22Rv1 (cell line): ENCODE results near the gene SH3BP5.

Experiments
- ZFX ChIP-seq: fragments of 450-650 bp; IDR thresholded peaks from 2 replicates; pipeline ENCODE4 v1.6.1; 2017; ENCODE audit warnings: antibody characterized with exemption, borderline replicate concordance
- TF ChIP-seq, protein P1 (sequence below): fragments of 450-650 bp; IDR thresholded peaks from 2 replicates; pipeline ENCODE4 v1.5.1; 2017; ENCODE audit warnings: mild to moderate bottlenecking

DNA sequence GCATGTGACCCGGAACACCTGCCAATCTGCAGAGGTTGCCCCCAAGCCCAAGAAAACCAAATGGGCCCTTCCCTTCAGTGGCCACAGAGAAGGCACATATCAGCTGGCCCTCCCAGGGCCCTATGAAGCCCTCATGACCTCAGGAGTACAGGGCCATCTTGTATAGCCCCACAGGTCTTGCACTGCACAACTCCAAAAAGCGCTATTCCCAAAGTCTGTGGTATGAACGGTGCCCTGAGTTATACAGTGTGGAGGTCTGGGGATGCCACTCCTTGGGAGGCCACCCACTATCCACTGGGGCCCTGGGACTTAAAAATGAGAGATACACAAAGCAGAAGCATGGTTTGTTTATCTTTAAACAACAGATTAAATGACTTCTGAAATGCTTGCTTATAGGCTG is 64.9 kb downstream of the SH3BP5 start:
- TF ChIP-seq, protein P1, sequence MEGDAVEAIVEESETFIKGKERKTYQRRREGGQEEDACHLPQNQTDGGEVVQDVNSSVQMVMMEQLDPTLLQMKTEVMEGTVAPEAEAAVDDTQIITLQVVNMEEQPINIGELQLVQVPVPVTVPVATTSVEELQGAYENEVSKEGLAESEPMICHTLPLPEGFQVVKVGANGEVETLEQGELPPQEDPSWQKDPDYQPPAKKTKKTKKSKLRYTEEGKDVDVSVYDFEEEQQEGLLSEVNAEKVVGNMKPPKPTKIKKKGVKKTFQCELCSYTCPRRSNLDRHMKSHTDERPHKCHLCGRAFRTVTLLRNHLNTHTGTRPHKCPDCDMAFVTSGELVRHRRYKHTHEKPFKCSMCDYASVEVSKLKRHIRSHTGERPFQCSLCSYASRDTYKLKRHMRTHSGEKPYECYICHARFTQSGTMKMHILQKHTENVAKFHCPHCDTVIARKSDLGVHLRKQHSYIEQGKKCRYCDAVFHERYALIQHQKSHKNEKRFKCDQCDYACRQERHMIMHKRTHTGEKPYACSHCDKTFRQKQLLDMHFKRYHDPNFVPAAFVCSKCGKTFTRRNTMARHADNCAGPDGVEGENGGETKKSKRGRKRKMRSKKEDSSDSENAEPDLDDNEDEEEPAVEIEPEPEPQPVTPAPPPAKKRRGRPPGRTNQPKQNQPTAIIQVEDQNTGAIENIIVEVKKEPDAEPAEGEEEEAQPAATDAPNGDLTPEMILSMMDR, result no peak
- no peak for TF ChIP-seq ZFX
